ENCODE measurements around the gene SNAPC1.

DNA sequence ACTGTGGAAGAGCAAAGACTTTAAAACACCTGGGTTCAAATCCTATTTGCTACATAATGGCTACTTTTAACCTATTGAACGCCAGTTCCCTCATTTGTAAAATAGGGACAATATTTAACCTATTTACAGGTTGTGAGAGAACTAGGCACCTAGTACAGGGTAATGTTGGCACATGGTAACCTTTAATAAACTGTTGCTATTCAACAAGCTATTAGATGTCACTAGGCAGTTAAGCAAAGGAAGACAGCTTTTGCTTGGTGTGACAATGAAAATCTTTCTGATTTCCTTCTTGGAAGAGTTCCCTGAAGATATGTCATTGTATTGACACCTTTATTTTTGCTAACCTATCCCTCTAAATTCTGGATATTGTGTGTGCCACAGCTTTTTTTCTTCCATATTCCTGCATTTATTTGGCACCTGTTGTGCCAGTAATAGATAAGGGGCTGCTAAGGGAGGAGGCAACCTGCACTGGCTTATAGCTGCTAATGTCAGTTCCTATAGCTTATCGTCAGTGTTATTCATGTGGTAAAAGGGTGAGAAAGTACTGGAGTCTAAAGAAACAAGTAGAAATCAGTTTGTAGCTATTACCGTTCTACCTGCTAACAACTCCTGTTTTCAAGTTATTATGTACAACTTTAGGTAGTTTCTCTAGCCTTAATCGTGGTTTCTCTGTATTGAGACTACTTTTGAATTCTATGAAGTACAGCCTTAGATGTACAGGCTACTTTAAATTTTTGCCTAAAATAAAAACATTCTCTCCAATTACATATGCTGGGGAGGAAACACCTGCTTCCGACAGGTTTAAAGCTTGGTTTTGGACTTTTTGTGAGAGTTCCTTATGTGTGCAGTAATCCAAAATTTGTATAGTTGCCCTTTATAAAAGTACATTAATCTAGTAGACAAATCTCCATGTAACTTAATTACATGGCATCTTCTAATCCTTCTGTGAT, 42.6 kb upstream of the SNAPC1 start:
- TF ChIP-seq POLR2AphosphoS5 (IDR thresholded peaks at IDR 0.05; ENCODE audit: borderline replicate concordance, low read depth, low read length) (no peak), EZH2 (IDR thresholded peaks at IDR 0.05) (no peak), FOXP2 (optimal IDR thresholded peaks at IDR 0.05; ENCODE audit: control extremely low read depth, extremely low read length, insufficient read depth) (no peak)
